Endothelial cell of umbilical vein (primary cell): ENCODE measurements around the gene SLC18B1. TPM values are rescaled to one million over a fixed set of nuclear protein-coding genes. Genes with fewer than 3 reads are reported as not detected.
A peak's percentile ranks its signal among the peaks of the same experiment; 100 is the strongest.

ENCODE experiments used
- Bru-seq: library from RNA; stranded (reverse); fragments of 400-500 nt; gene quantifications from one replicate; lab custom pipeline; 2021; lab: Mats Ljungman, UMichigan
- BruChase-seq, 2 experiments: library from RNA; stranded (reverse); fragments of 400-500 nt; gene quantifications; one replicate each; lab custom pipeline; 2021; lab: Mats Ljungman, UMichigan
- BruUV-seq: library from RNA; stranded (reverse); fragments of 400-500 nt; replicated peaks from 2 replicates; lab custom pipeline; 2021; lab: Mats Ljungman, UMichigan
- CTCF ChIA-PET: fragments of 300-600, 350-600 bp; sonication (Branson Sonifier 250); formaldehyde crosslinking; loops from one replicate; lab custom pipeline; 2021; ENCODE audit warnings: antibody characterized with exemption, inconsistent platforms; lab: Charles Lee
- POLR2A ChIA-PET: fragments of 300-600, 350-600 bp; sonication (Branson Sonifier 250); formaldehyde crosslinking; loops from one replicate; lab custom pipeline; 2021; ENCODE audit warnings: antibody characterized with exemption, inconsistent platforms; lab: Charles Lee
- DNase-seq: peaks from one replicate; pipeline ENCODE4 v3.0.0-alpha.2; 2011; ENCODE audit warnings: low read depth, low spot score
- FAIRE-seq: peaks from 2 replicates; lab custom pipeline; 2011; peaks lifted over from hg19 to GRCh38; lab: Jason Lieb, UNC
- H2AFZ ChIP-seq: 2 replicates; pipeline ENCODE4 v1.6.0; 2012; ENCODE audit warnings: low read depth, low read length, control low read depth, inconsistent platforms
- H3K27ac ChIP-seq: 2 replicates; pipeline ENCODE4 v1.5.1; 2011; ENCODE audit warnings: low read depth, mild to moderate bottlenecking, control low read depth, low read length, moderate library complexity; ENCODE audit not compliant: insufficient read depth
- H3K27me3 ChIP-seq, 2 experiments: 2 replicates each; pipeline versions ENCODE4 v1.6.0 to v1.6.1; 2011; ENCODE audit warnings: low read length in 2 of 2, mixed read lengths in 1 of 2; ENCODE audit not compliant: control insufficient read depth in 2 of 2, insufficient read depth in 2 of 2
- H3K36me3 ChIP-seq, 2 experiments: 2 replicates in 1 of 2; 3 replicates in 1 of 2; pipeline ENCODE4 v1.5.1; 2011; ENCODE audit warnings: low read length in 2 of 2, mild to moderate bottlenecking in 1 of 2, moderate library complexity in 1 of 2; ENCODE audit not compliant: control insufficient read depth in 2 of 2, insufficient read depth in 2 of 2; ENCODE audit errors: extremely low read depth in 1 of 2
- H3K4me1 ChIP-seq: 3 replicates; pipeline ENCODE4 v1.5.1; 2011; ENCODE audit warnings: mild to moderate bottlenecking, low read length; ENCODE audit not compliant: control insufficient read depth, insufficient read depth; ENCODE audit errors: extremely low read depth
- H3K4me2 ChIP-seq: 2 replicates; pipeline ENCODE4 v1.6.1; 2011; ENCODE audit warnings: low read length, control low read depth, mixed read lengths; ENCODE audit not compliant: insufficient read depth
- H3K4me3 ChIP-seq, 3 experiments: fragments of 200-600 bp in 1 of 3; sonication (generic), shearing (Covaris generic) in 1 of 3; replicated peaks in 1 of 3; 2 replicates each; pipeline ENCODE4 v1.5.1; 2011 to 2016; ENCODE audit warnings: control low read depth in 3 of 3, low read length in 3 of 3, mild to moderate bottlenecking in 2 of 3, inconsistent platforms in 1 of 3, low read depth in 1 of 3, moderate library complexity in 1 of 3; ENCODE audit not compliant: insufficient read depth in 1 of 3
- H3K79me2 ChIP-seq: 2 replicates; pipeline ENCODE4 v1.6.0; 2012; ENCODE audit warnings: low read length, inconsistent platforms; ENCODE audit not compliant: control insufficient read depth, insufficient read depth
- H3K9ac ChIP-seq: replicated peaks from 2 replicates; pipeline ENCODE3; 2011; ENCODE audit warnings: low read length, control low read depth; ENCODE audit not compliant: insufficient read depth; ENCODE audit errors: extremely low read depth
- H3K9me1 ChIP-seq: replicated peaks from 3 replicates; pipeline ENCODE4 v1.6.0; 2011; ENCODE audit warnings: mild to moderate bottlenecking, low read length; ENCODE audit not compliant: control insufficient read depth, insufficient read depth; ENCODE audit errors: extremely low read depth
- H3K9me3 ChIP-seq: replicated peaks from 2 replicates; pipeline ENCODE4 v1.5.1; 2012; ENCODE audit warnings: low read length, inconsistent platforms; ENCODE audit not compliant: control insufficient read depth, insufficient read depth
- H4K20me1 ChIP-seq: replicated peaks from 2 replicates; pipeline ENCODE3; 2011; ENCODE audit warnings: mild to moderate bottlenecking, low read length; ENCODE audit not compliant: control insufficient read depth, insufficient read depth; ENCODE audit errors: extremely low read depth
- EZH2 ChIP-seq: IDR thresholded peaks from 2 replicates; pipeline ENCODE4 v1.6.1; 2012; ENCODE audit warnings: borderline replicate concordance, low read depth, mild to moderate bottlenecking, moderate library complexity, low read length, inconsistent platforms; ENCODE audit not compliant: severe bottlenecking
- dilution Hi-C: fragments of 300-500 bp; cut with MboI; formaldehyde crosslinking; loops from one replicate; pipeline ENCODE4 v1.15.0; 2019; ENCODE audit warnings: low sequenced_read_pairs; ENCODE audit not compliant: extremely low pct_ligation_motif_present
- intact Hi-C: fragments of 100-400 bp; cut with micrococcal nuclease; formaldehyde crosslinking; loops from one replicate; pipeline ENCODE4 v1.10.0; 2022
- long read RNA-seq: library from polyadenylated mRNA; stranded (forward); transcript quantifications from one replicate; pipeline ENCODE4 v2.0.0, GENCODE V29; 2021
- polyA minus RNA-seq, 3 experiments: library from RNA; depleted of rRNA, polyadenylated mRNA; stranded (reverse); fragments of >200 nt; gene quantifications; 1 replicate in 1 of 3; 2 replicates in 2 of 3; pipeline ENCODE4 v1.2.3, GENCODE V29; 2011
- polyA plus RNA-seq, 4 experiments: library from polyadenylated mRNA; depleted of rRNA in 3 of 4; stranded (reverse) in 3 of 4; unstranded in 1 of 4; fragments of >200 nt; gene quantifications; 2 replicates each; pipeline versions ENCODE4 v1.2.1 to v1.2.3, GENCODE V29; 2011 to 2012; ENCODE audit warnings: missing spikeins in 1 of 4
- total RNA-seq: library from RNA; stranded (reverse); gene quantifications from 2 replicates; pipeline ENCODE4 v1.2.3, GENCODE V29; 2021

Gene SLC18B1
- 8.4 and 8.5 TPM in 2 replicates for total RNA-seq
- 6.7 and 9.2 TPM in 2 replicates for polyA plus RNA-seq
- 4.5 and 5.1 TPM in 2 replicates for polyA plus RNA-seq (2011; cell fraction: cytosol; rRNA removed)
- 12.9 and 16.1 TPM in 2 replicates for polyA plus RNA-seq (2011; cell fraction: nucleus; rRNA removed)
- polyA plus RNA-seq (2012): 11.7 and 11.9 TPM in 2 replicates
- 14.3 and 15.4 TPM in 2 replicates for polyA minus RNA-seq
- 4.6 TPM for polyA minus RNA-seq (2011; cell fraction: cytosol; rRNA and poly(A)+ RNA removed)
- 5.8 TPM in 2 replicates for polyA minus RNA-seq (2011; cell fraction: nucleus; rRNA and poly(A)+ RNA removed)
- Bru-seq, nascent RNA: percentile 50 among the genes with signal in this experiment
- BruChase-seq, experiment 1, labeled RNA remaining after a 6-hour chase: percentile 54 among the genes with signal in this experiment
- percentile 61 among the genes with signal in this experiment for BruChase-seq, experiment 2, labeled RNA remaining after a 2-hour chase
- long read RNA-seq, transcript SLC18B1-201 (14 exons, 2,368 nt): major isoform, 12 of 22 reads
- long read RNA-seq, partial matches to known transcripts: 2 of 22 reads
- long read RNA-seq, other reads (novel, unspliced or antisense): 8 of 22 reads

GRCh38 chr6:132797951-132798868 lies at the start of gene SLC18B1:
Gene SLC18B1 (minus strand): TSS chr6:132798637. CDS start chr6:132798456, 181 bp downstream.
- no peak for TF ChIP-seq EZH2
- H3K9me1 ChIP-seq: no peaks in the 10 kb centered on the region
- peaks cover 0 to 3% of the 10 kb centered on the region in 2 experiments for H3K27me3 ChIP-seq
- H3K36me3 ChIP-seq: no peaks in the 10 kb centered on the region
- peak within 1 kb of the TSS; percentile 95 to 97 (median 96) for H3K4me3 ChIP-seq
- FAIRE-seq (peak; percentile 69), DNase-seq (peak; percentile 60)
- intact Hi-C loops: loop anchor here (1.0 to 10.0 kb wide), 4 partner anchors 16 to 516 kb away; partner anchors contain the start of gene RPS12
- H3K4me1 ChIP-seq: peaks cover 3% of the 10 kb centered on the region
- TSS peak; percentile 47 for BruUV-seq
- peak within 1 kb of the TSS; percentile 72 for H3K9ac ChIP-seq
- H3K4me2 ChIP-seq: peak within 1 kb of the TSS; percentile 100
- no peaks in the 10 kb centered on the region for H3K79me2 ChIP-seq
- H4K20me1 ChIP-seq: no peaks in the 10 kb centered on the region
- H3K27ac ChIP-seq: peak within 1 kb of the TSS; percentile 26
- peak within 1 kb of the TSS; percentile 95 for H2AFZ ChIP-seq
- POLR2A ChIA-PET: interaction anchor here (0.5 to 1.5 kb wide), 5 partner anchors 16 to 287 kb away, joined by 3 to 16 read pairs (median 6); partner anchors contain the start of gene RPS12
- no peaks in the 10 kb centered on the region for H3K9me3 ChIP-seq
- CTCF ChIA-PET: interaction anchor here (0.6 to 4.7 kb wide), 37 partner anchors 8 to 1303 kb away, joined by 3 to 154 read pairs (median 4); partner anchors contain the start of gene RPS12
- dilution Hi-C loops: no loop called here
